Hepatocyte (in vitro differentiated cells): ENCODE measurements around the gene COL24A1.

ENCODE experiments used
- EZH2 ChIP-seq: fragments of 200-600 bp; sonication (generic); IDR thresholded peaks from 2 replicates; pipeline ENCODE4 v1.6.1; 2016; ENCODE audit warnings: antibody characterized with exemption, mild to moderate bottlenecking, borderline replicate concordance
- EZH2phosphoT487 ChIP-seq: fragments of 200-600 bp; sonication (generic); IDR thresholded peaks from one replicate; pipeline ENCODE4 v1.6.1; 2018; ENCODE audit warnings: antibody characterized with exemption, mild to moderate bottlenecking, low read depth, moderate library complexity; ENCODE audit not compliant: unreplicated experiment, severe bottlenecking
- TF ChIP-seq, protein P1 (sequence below): fragments of 200-600 bp; sonication (generic); IDR thresholded peaks from 2 replicates; pipeline ENCODE4 v1.5.1; 2016; ENCODE audit warnings: antibody characterized with exemption, mild to moderate bottlenecking; ENCODE audit not compliant: poor library complexity

DNA sequence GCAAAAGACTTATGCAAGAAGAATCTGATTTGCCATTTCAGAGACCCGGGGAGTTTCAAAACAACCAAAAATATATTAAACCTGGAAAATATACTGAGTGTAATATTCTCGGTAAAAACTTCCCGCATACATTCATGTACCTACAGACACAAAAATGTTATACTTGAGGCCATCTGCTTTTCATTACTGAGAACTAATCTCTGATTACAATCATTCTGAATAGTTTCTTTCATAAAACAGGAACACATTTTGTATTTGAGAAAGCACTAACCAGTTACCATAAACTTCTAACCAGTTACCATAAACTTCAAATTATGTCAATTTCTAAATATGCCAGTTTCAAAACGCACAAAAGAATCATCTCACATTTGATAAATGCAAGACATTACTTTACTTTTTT lies 456.1 kb downstream of the COL24A1 start:
- TF ChIP-seq EZH2 (no peak), EZH2phosphoT487 (no peak)
- TF ChIP-seq, protein P1, sequence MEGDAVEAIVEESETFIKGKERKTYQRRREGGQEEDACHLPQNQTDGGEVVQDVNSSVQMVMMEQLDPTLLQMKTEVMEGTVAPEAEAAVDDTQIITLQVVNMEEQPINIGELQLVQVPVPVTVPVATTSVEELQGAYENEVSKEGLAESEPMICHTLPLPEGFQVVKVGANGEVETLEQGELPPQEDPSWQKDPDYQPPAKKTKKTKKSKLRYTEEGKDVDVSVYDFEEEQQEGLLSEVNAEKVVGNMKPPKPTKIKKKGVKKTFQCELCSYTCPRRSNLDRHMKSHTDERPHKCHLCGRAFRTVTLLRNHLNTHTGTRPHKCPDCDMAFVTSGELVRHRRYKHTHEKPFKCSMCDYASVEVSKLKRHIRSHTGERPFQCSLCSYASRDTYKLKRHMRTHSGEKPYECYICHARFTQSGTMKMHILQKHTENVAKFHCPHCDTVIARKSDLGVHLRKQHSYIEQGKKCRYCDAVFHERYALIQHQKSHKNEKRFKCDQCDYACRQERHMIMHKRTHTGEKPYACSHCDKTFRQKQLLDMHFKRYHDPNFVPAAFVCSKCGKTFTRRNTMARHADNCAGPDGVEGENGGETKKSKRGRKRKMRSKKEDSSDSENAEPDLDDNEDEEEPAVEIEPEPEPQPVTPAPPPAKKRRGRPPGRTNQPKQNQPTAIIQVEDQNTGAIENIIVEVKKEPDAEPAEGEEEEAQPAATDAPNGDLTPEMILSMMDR = no peak
